ENCODE data around the gene C16orf90.

- TF ChIP-seq CTCF (IDR thresholded peaks at IDR 0.05) (no peak), EP300 (IDR thresholded peaks at IDR 0.05) (no peak), POLR2AphosphoS5 (IDR thresholded peaks at IDR 0.05) (no peak), POLR2A (IDR thresholded peaks at IDR 0.05) (no peak)
These were observed 35.2 kb downstream of the C16orf90 start for GRCh38 chr16:3460121-3460520.
